HTR-8/SVneo (cell line): ENCODE results near the gene EFCAB6.

ENCODE experiments used
- DNase-seq: peaks from one replicate; pipeline ENCODE4 v3.0.0; 2011; ENCODE audit warnings: low spot score, mixed read lengths; ENCODE audit not compliant: insufficient read length
- FAIRE-seq: peaks from 2 replicates; lab custom pipeline; 2011; peaks lifted over from hg19 to GRCh38; lab: Jason Lieb, UNC

EFCAB6 gene

GRCh38 chr22:43516996-43517635, 295.0 kb downstream of the EFCAB6 start:
- no peak for DNase-seq
- FAIRE-seq, result no peak

GRCh38 chr22:43516386-43516785, 295.7 kb downstream of the EFCAB6 start:
- FAIRE-seq (no peak), DNase-seq (no peak)

- FAIRE-seq (no peak), DNase-seq (no peak)
These were observed 296.2 kb downstream of the EFCAB6 start for GRCh38 chr22:43515902-43516301.

- FAIRE-seq, result no peak
- no peak for DNase-seq
These were observed 296.7 kb downstream of the EFCAB6 start for GRCh38 chr22:43515411-43515810.

- no peak for FAIRE-seq
- DNase-seq, result no peak
These were observed 297.5 kb downstream of the EFCAB6 start for GRCh38 chr22:43514476-43515157.

DNA sequence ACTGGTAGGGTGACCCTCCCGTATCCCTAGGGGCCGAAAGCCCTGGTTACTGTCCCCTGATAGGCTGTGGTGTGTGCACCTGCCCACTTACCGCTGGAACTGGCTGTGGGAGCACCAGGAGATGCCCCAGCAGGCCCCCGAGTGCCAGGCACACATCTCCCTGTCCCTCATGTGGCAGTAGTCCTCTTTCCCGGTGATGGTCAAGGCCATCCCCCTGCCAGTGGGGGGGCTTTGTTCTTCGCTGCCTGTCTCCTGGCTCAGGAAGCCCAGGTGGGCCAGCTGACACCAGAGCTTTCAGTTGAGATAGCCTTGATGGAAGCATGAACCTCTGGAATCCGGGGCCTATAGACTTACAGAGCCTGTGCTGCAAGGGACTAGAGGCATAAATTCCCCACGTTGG, 299.8 kb downstream of the EFCAB6 start:
- DNase-seq (no peak), FAIRE-seq (no peak)

DNA sequence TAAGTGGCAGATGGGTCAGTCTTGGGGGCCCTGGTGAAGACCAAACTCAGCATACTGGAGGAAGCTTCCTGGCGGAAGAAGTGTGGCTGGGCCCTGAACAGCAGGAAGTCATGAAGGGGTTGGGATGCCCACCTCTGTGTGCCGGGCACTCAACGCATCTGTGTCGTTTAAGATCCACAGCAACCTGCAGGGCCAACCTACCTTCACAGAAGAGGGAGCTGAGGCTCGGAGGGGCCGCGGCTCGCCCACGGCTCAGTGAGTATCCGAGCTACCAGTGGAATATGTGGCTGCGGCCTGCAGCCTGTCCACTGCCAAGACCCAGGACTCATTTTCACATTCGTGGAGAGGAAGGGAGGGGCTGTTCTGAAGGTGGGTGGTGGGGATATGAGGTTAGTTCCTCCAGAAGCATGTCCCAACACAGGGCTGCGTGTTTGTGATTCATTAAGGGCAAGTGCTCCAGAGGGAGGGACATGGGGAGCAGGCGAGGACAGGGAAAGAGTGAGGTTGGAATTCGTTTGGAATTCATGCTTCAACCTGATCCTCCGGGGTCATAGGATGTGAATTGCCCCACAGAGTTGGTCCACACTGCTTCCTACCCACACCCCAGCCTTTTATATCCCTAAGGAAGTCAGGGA, 300.7 kb downstream of the EFCAB6 start:
- FAIRE-seq (no peak), DNase-seq (no peak)

GRCh38 chr22:43510281-43511070, 301.6 kb downstream of the EFCAB6 start:
- no peak for FAIRE-seq
- no peak for DNase-seq

- DNase-seq, result no peak
- no peak for FAIRE-seq
These were observed 302.8 kb downstream of the EFCAB6 start for GRCh38 chr22:43509337-43509736.

DNA sequence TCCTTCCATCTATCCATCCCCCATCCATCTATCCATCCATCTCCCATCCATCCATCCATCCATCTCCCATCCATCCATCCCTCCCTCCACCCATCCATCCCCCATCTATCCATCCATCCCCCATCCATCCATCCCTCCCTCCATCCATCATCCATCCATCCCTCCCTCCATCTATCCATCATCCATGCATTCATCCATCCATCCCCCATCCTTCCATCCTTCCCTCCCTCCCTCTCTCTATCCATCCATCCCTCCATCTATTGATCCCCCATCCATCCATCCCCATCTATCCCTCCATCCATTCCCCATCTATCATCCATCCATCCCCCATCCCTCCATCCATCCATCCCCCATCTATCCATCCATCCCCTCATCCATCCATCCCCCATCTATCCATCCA, 303.6 kb downstream of the EFCAB6 start:
- no peak for FAIRE-seq
- DNase-seq, result no peak

DNA sequence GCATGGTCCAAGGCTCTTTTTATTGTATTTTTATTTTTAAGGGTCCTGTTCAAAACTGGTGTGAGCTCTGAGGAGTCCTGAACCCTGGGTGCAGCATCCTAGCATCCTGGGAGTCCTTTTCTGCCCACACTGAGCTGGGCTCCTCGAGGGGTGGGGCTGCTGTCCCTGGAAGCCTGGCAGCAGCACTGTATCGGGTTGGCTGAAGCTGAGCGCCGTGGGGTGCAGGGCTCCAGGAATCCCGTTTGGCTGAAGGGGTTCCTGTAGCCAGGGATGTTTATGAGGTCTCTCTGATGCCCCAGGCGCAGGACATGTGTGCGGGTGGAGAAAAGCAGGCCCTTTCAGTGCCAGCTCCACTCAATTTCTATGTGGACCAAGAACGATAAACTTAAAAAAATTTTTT, 304.9 kb downstream of the EFCAB6 start:
- DNase-seq, result no peak
- FAIRE-seq, result no peak

DNA sequence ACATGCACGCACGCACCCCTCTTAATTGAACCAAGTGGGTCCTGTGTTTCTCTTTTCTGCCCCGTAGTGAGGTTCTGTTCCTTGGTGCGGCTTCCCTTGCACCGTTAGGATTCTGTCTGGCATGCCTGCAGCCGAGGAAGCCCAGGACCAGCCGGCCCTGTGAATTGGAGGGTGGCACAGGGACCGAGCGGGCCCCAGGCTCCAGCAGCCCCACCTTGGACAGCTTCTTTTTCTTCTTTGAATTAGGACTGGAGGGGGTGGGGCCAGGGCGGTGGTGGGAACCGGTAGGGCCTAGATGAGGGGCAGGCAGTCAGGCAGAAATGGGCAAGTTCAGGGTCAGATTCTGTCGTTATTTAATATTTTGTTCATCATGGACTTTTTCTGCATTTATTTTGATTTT, 305.6 kb downstream of the EFCAB6 start:
- no peak for DNase-seq
- FAIRE-seq, result no peak

DNA sequence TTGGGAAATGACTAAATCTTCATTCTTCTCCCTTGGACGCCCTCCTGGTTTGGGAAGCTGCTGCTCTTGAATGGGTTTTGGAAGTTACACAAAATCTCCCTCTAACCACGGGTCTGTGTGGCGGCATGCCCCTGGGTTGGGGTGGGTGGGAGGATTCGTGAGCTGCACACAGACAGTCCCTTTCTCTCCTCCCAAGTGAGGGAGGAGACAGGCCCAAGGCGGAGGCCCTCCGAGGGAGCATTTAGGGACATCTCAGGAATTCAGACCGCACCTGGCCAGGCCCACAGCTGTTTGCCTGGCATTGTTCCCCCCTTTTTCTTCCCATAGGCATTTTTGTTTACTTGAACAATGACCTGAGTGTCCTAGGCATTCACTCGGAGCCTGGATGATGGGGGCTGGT, 306.2 kb downstream of the EFCAB6 start:
- DNase-seq (no peak), FAIRE-seq (no peak)

DNA sequence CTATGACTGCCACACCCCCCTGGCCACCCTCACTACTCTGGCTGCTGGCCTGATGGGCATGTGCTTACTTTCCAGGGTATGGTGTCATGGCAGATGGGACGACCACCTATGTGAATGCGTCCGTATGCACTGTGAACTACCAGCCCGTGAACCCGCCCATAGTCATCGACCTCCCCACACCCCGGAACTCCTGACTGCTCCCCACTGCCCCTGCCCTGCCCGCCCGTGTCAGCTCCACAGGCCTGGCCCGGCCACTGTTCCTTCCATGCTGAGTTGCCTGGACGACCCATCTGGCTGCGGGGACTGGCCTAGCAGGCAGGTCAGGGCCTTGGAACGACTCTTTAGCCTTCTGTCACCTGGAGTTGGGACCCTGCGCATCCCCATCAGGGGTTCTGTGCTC, 306.7 kb downstream of the EFCAB6 start:
- no peak for DNase-seq
- no peak for FAIRE-seq

- FAIRE-seq (peak; percentile 51), DNase-seq (no peak)
These were observed 307.3 kb downstream of the EFCAB6 start for GRCh38 chr22:43504666-43505261.

DNA sequence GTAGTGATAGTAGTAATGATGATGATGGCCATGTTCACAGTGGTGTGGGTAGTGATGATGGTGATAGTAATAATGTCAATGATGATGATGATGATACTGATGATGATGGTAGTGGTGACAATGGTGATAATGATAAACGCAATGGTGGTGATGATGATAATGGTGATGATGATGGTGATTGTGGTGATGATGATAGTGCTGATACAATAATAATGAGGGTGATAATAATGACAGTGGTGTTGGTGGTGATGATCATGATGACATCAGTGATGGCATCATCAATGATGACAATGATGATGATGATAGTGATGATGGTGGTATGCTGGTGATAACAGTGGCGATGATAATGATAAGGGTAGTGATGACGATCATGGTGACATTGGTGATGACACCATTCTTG, 308.0 kb downstream of the EFCAB6 start:
- DNase-seq (no peak), FAIRE-seq (peak; percentile 60)

GRCh38 chr22:43502306-43502874, 309.7 kb downstream of the EFCAB6 start:
- FAIRE-seq, result no peak
- no peak for DNase-seq

GRCh38 chr22:43501878-43502277, 310.2 kb downstream of the EFCAB6 start:
- FAIRE-seq, result no peak
- no peak for DNase-seq

DNA sequence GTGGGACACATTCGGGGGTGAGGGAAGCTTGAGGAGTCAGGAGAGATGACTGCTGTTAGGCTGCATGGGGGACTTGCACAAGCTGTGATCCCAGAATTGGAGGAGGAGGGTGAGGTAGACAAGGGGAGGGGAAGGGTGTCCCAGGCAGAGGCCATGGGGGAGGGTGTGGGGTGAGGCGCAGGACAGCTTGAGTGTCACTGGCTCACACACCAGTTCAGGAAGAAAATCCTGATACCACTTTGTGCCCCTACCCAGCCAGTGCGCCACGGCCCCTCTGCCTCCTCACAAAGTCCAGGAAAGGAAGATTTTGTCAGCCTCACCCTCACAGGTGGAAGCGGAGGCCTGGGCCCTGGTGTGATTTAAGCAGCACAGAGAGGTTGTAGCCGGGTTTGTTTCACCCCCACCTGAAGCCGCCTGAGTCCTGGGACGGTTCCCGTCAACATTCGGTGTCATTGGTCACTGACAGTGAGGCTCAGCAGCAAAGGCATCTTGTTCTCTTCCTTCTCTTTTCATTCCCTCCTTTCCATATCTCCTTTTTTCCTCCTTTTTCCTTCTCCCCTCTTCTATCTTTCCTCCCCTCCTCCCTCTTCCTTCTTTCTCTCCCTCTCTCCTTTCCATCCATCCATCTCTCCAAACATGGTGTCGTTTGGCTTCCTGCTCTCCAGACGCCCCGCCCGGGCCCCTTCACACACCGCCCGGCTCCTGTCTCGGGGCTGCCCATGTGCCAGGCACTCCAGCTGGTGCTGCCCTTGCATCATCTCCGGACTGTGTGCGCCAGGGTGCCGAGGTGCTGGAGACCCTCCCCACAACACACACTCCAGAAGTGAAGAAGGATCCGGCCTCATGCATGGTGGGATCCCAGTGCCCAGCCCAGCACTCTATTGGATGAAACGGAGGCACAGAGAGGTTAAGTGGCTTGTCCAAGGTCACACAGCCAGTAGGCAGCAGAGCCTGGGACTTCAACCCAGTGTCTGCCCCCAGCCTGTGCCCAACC, 311.0 kb downstream of the EFCAB6 start:
- FAIRE-seq (no peak), DNase-seq (no peak)
